Breast epithelium (tissue), 4 donors: ENCODE measurements around the gene WNT7B. TPM values are rescaled to one million over a fixed set of nuclear protein-coding genes. Genes with fewer than 3 reads are reported as not detected.

Source experiments
- DNase-seq, 2 donors: peaks; one replicate each; pipeline ENCODE4 v3.0.0-alpha.2; 2019; ENCODE audit warnings: low spot score in 2 of 2
- H3K27ac ChIP-seq, 2 donors: fragments of 200-600 bp; sonication (generic) in 1 of 2; one replicate each; pipeline ENCODE4 v1.5.1; 2016 to 2019; ENCODE audit warnings: mild to moderate bottlenecking in 1 of 2
- H3K27me3 ChIP-seq, 2 donors: fragments of 200-600 bp; sonication (generic) in 1 of 2; one replicate each; pipeline versions ENCODE4 v1.5.1 to v1.6.0; 2017 to 2019; ENCODE audit warnings: control low read depth in 1 of 2, mild to moderate bottlenecking in 1 of 2
- H3K36me3 ChIP-seq: fragments of 200-600 bp; one replicate; pipeline ENCODE4 v1.5.1; 2019
- H3K4me1 ChIP-seq, 2 donors: fragments of 200-600 bp; sonication (generic); one replicate each; pipeline ENCODE4 v1.5.1; 2016 to 2019; ENCODE audit warnings: control low read depth in 1 of 2
- H3K4me3 ChIP-seq, 3 donors: fragments of 200-600 bp; sonication (generic); 1 replicate in 2 of 3; 2 replicates in 1 of 3; pipeline ENCODE4 v1.5.1; 2016 to 2019; ENCODE audit warnings: mild to moderate bottlenecking in 3 of 3, moderate library complexity in 2 of 3
- H3K9me3 ChIP-seq, 2 donors: fragments of 200-600 bp; sonication (generic) in 1 of 2; one replicate each; pipeline ENCODE4 v1.5.1; 2016 to 2019; ENCODE audit warnings: control low read depth in 1 of 2
- CTCF ChIP-seq, 3 donors: fragments of 450-650 bp; IDR thresholded peaks; one replicate each; pipeline ENCODE4 v1.5.1; 2016 to 2017; ENCODE audit warnings: antibody characterized with exemption in 3 of 3, mild to moderate bottlenecking in 3 of 3, moderate library complexity in 3 of 3
- POLR2A ChIP-seq: fragments of 450-650 bp; IDR thresholded peaks from one replicate; pipeline ENCODE4 v1.6.1; 2016; ENCODE audit warnings: antibody characterized with exemption, mild to moderate bottlenecking, moderate library complexity
- POLR2AphosphoS5 ChIP-seq, 3 donors: sonication (generic); formaldehyde crosslinking; IDR thresholded peaks; one replicate each; pipeline ENCODE4 v1.6.1; 2017; ENCODE audit warnings: antibody characterized with exemption in 3 of 3
- intact Hi-C: fragments of 100-400 bp; cut with DNase I; formaldehyde crosslinking; loops from one replicate; pipeline ENCODE4 v1.15.1; 2023; ENCODE audit warnings: low total_unique reads
- total RNA-seq, 3 donors: library from RNA; depleted of rRNA; stranded (reverse); fragments of >200 nt; gene quantifications; one replicate each; pipeline ENCODE4 v1.1.0, GENCODE V29; 2016

Gene WNT7B
- total RNA-seq, 3 donors from 2014 or later, result 2.2 to 2.9 TPM; not detected in 1

- H3K36me3 ChIP-seq, result no peaks in the 10 kb centered on the region
- H3K27me3 ChIP-seq, result no peaks in the 10 kb centered on the region
- H3K4me1 ChIP-seq, result peaks cover 6 to 9% of the 10 kb centered on the region in 2 donors
- TF ChIP-seq POLR2A (no peak), CTCF (IDR thresholded peaks at IDR 0.05) (no peak), POLR2AphosphoS5 (IDR thresholded peaks at IDR 0.05) (no peak)
- no peak overlapping the region for H3K27ac ChIP-seq
- H3K4me3 ChIP-seq, result no peak overlapping the region
- DNase-seq, result no peak
- intact Hi-C loops, result no loop called here
- no peaks in the 10 kb centered on the region for H3K9me3 ChIP-seq
Observed at GRCh38 chr22:46001046-46001425, 24.1 kb upstream of the WNT7B start.

GRCh38 chr22:46000081-46001027 lies 23.4 kb upstream of the WNT7B start:
- Histone ChIP-seq H3K27ac (no peak overlapping the region), H3K4me3 (no peak overlapping the region), H3K36me3 (no peaks in the 10 kb centered on the region), H3K9me3 (no peaks in the 10 kb centered on the region), H3K4me1 (peaks cover 6 to 9% of the 10 kb centered on the region in 2 donors), H3K27me3 (no peaks in the 10 kb centered on the region)
- no peak for TF ChIP-seq POLR2AphosphoS5 (IDR thresholded peaks at IDR 0.05)
- no peak for TF ChIP-seq POLR2A
- TF ChIP-seq CTCF (IDR thresholded peaks at IDR 0.05), result no peak
- intact Hi-C loops, result no loop called here
- no peak for DNase-seq

GRCh38 chr22:45999379-45999971 lies 22.5 kb upstream of the WNT7B start:
- DNase-seq, result no peak
- no peak for TF ChIP-seq CTCF (IDR thresholded peaks at IDR 0.05)
- TF ChIP-seq POLR2AphosphoS5 (IDR thresholded peaks at IDR 0.05), result no peak
- no peak for TF ChIP-seq POLR2A
- H3K4me3 ChIP-seq, result no peak overlapping the region
- intact Hi-C loops, result loop anchor here (10.0 kb wide), 2 partner anchors 295 to 1395 kb away; partner anchors contain the start of gene GTSE1
- no peaks in the 10 kb centered on the region for H3K9me3 ChIP-seq
- H3K36me3 ChIP-seq, result no peaks in the 10 kb centered on the region
- H3K27ac ChIP-seq, result no peak overlapping the region
- H3K27me3 ChIP-seq, result no peaks in the 10 kb centered on the region
- peaks cover 6 to 9% of the 10 kb centered on the region in 2 donors for H3K4me1 ChIP-seq

- H3K4me1 ChIP-seq, result peaks cover 6 to 9% of the 10 kb centered on the region in 2 donors
Observed at GRCh38 chr22:45998638-45999378, 21.8 kb upstream of the WNT7B start.

More at GRCh38 chr22:45998638-45999378, 21.8 kb upstream of the WNT7B start:
- intact Hi-C loops, result loop anchor here (10.0 kb wide), 2 partner anchors 296 to 1396 kb away; partner anchors contain the start of gene GTSE1
- DNase-seq, result no peak
- no peak overlapping the region for H3K4me3 ChIP-seq
- TF ChIP-seq POLR2AphosphoS5 (IDR thresholded peaks at IDR 0.05), result no peak
- TF ChIP-seq CTCF (IDR thresholded peaks at IDR 0.05), result no peak
- TF ChIP-seq POLR2A, result no peak
- H3K27ac ChIP-seq, result peak overlapping the region; percentile 70 to 75
- H3K36me3 ChIP-seq, result no peaks in the 10 kb centered on the region
- no peaks in the 10 kb centered on the region for H3K9me3 ChIP-seq
- H3K27me3 ChIP-seq, result no peaks in the 10 kb centered on the region
